ENCODE measurements around the gene MPEG1.

The MPEG1 gene

DNA sequence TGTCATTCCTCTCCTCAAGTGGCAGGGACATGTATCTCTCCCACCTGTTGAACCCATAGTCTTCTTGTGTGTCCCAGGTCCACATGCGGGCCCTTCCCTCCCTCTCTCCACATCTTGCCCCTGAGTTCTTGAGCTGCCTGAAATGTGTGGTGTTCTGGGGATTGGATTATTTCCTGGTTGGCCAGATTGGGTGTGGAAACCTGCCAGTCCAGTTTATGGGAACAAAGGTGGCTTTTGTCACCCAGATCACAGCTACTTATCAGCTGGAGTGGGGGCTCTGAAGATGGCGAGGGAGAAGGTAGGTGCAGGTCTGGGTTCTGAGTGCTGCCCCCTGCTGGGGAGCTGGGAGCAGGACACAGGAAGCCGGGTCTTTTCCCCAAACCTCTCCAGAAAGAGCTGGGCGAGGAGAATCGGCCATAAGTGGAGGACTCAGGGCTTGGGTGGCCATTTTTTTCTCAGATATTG is 26.6 kb downstream of the MPEG1 start:
- peak; percentile 35 for DNase-seq

GRCh38 chr11:59185386-59185945 is 27.3 kb downstream of the MPEG1 start:
- DNase-seq: no peak

- DNase-seq: no peak
These were observed 27.9 kb downstream of the MPEG1 start for GRCh38 chr11:59184691-59185339.

DNA sequence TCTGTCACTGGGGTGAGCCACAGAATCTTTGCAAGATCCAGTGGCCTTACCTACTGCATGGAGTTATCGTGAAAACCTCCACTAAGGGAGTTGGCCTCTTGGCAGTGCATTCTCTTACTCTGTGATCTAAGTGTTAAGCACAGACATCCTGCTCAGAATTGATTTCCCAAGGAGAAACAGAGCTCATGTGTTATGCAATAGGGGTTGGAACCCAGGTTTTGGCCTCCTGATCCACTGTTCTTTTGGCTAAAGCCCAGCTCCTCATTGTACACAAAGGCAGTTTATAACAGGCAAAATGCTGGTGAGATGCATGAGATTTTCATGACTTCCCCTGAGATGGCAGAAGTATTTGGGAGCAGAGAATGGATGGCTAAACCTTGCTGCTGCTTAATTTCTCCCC is 29.0 kb downstream of the MPEG1 start:
- DNase-seq: no peak

- no peak for DNase-seq
These were observed 30.1 kb downstream of the MPEG1 start for GRCh38 chr11:59182457-59183151.

GRCh38 chr11:59181746-59182456 is 30.8 kb downstream of the MPEG1 start:
- DNase-seq: no peak

GRCh38 chr11:59180907-59181306 is 31.8 kb downstream of the MPEG1 start:
- DNase-seq: no peak

DNA sequence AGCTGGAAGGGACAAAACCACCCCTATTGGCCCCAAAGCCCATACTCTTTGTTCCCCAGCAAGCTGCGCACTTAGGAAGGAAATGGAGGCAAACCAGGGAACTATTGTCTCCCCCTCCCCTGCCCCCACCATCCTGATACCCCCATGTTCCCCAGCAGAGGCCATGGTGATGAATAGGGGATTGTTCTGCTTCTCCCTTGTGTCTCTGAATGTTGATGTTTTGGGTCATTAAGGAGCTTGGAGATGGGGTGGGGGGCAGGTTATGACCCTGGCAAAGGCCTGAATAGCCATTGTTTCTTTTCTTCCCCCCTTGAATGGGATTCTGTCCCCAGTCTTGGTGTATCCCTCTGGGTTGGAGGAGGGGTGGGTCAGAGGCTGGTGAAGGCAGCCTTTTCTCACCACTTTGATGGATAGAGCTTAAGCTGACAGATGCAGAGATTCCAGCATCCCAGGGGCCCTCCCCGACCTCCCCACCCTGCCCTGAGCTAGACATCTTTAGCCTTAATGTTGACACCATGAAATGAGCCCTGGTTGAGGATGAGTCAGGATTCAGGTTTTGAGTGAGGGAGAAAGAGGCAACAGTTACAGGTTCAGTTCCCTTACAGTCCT is 32.5 kb downstream of the MPEG1 start:
- DNase-seq: no peak

- no peak for DNase-seq
These were observed 33.6 kb downstream of the MPEG1 start for GRCh38 chr11:59179121-59179520.

DNA sequence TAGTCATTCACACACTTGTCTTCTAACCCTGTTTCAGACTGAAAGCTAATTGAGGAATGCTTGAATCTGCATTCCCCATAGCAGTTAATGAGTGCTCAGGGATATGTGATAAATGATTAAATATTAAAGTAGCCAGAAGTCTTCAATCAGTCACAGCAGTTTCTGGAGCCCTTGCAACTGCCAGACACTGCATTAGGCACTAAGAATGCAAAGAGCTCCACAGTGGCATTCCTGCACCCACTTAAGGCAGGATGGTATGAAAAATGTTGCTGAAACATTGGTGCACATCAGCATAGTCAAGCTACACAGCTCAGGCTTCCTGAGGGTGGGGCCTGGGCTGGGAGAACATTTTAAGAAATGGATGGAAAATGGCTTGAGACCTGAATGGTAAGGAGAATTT is 34.3 kb downstream of the MPEG1 start:
- DNase-seq: no peak

- no peak for DNase-seq
These were observed 36.4 kb downstream of the MPEG1 start for GRCh38 chr11:59176330-59176729.

- DNase-seq: no peak
These were observed 37.6 kb downstream of the MPEG1 start for GRCh38 chr11:59175091-59175501.

DNA sequence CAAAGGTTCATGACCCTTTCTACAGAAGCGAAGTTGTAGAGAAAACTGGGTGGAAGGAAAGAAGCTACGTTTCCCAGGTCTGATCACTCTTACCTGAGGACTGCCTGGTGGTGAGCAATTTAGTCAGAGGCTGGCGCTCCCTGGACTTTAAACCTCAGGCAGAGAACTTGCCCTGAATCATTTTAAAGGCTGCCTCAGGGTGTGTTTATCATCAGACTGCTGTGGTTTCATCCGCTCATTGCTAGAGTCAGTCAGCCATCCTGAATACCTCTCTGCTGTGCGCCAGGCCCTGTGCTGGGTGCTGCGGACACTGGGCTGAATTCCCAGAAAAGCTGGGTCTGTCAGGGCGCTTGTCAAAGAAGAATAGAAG is 38.1 kb downstream of the MPEG1 start:
- DNase-seq: no peak

- DNase-seq: no peak
These were observed 38.6 kb downstream of the MPEG1 start for GRCh38 chr11:59173964-59174663.

- no peak for DNase-seq
These were observed 39.4 kb downstream of the MPEG1 start for GRCh38 chr11:59173080-59173963.

- DNase-seq: peak; percentile 21
These were observed 40.2 kb downstream of the MPEG1 start for GRCh38 chr11:59172345-59173079.

DNA sequence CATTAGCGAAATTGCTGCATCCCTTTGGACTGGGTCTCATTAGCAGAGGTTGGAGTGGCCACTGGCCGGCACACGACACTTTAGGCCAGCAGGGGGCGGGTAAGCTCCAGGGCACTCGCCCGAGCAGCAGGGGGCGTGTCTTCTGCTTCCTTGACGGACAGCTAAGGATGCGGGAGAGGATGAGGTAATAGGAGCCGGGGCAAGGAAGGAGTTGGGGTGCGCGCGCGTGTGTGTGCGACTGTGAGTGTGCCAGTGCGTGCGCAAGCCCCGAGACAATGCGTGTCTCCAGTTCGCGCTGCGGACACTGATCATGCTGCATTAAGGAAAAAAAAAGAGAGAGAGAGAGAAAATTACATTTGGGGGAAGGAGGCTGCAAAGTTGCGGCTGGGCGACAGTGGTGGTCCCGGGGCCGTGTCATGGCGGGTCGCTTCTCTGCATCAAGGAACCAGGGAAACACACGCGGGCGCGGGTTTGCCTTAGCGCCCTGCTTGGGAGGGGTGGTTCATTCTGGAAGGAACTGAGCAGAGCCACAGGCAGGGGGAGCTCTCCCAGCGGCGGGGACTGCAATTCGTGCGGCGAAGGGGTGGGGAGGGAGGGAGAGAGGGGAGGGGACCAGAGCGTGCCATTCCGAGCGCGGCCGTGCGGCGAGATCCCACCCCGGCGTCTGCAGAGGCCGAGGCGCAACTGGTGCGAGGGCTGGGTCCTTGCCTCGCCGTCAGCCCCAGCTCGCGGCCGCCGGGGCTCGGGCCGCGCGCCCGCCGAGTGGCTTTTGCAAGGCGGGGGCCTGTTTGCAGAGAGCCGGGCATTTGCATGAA is 41.0 kb downstream of the MPEG1 start, which contains the start of gene DTX4:
Gene DTX4 (plus strand): TSS at position 625 of the 815 bp plus-strand sequence. CDS start 464 bp downstream, outside the sequence.
- DNase-seq: peak; percentile 89

- DNase-seq: no peak
These were observed 48.7 kb downstream of the MPEG1 start for GRCh38 chr11:59164028-59164427.

All from stimulated activated CD4-positive, alpha-beta T cell treated with anti-CD3 and anti-CD28 coated beads, Interleukin-12 subunit alpha, Interleukin-12 subunit beta, amount 100 ng/mL, for 4 hours (primary cell).